Activated CD8-positive, alpha-beta T cell treated with anti-CD3 and anti-CD28 coated beads, Interleukin-2, amount 10 ng/mL, durations not matched to agents 7 days and 5 days (primary cell): Measurements from ENCODE around the gene TNS1. TPM values are rescaled to one million over a fixed set of nuclear protein-coding genes. Genes with fewer than 3 reads are reported as not detected.

Experiments used
- ATAC-seq: fragments of 150-1000 bp; cut with Tn5 transposase; one replicate; pipeline ENCODE4 v1.10.0; 2021; ENCODE audit warnings: moderate library complexity
- CTCF ChIA-PET: fragments of 350-600 bp; sonication (Branson Sonifier 250); formaldehyde crosslinking; loops from one replicate; lab custom pipeline; 2021; ENCODE audit warnings: antibody characterized with exemption; lab: Charles Lee
- POLR2A ChIA-PET: fragments of 350-600 bp; sonication (Branson Sonifier 250); formaldehyde crosslinking; loops from one replicate; lab custom pipeline; 2021; ENCODE audit warnings: antibody characterized with exemption; lab: Charles Lee
- DNase-seq: peaks from one replicate; pipeline ENCODE4 v3.0.0-alpha.2; 2020
- H3K27ac Mint-ChIP-seq: one replicate; pipeline ENCODE4 v1.8.0; 2021; ENCODE audit warnings: mild to moderate bottlenecking, mixed read lengths
- H3K27me3 Mint-ChIP-seq: one replicate; pipeline ENCODE4 v1.8.0; 2021; ENCODE audit warnings: low read depth, mixed read lengths
- H3K36me3 Mint-ChIP-seq: one replicate; pipeline ENCODE4 v1.8.0; 2021; ENCODE audit warnings: low read depth, mixed read lengths
- H3K4me1 Mint-ChIP-seq: one replicate; pipeline ENCODE4 v1.8.0; 2021; ENCODE audit warnings: low read depth, mixed read lengths
- H3K4me3 Mint-ChIP-seq: one replicate; pipeline ENCODE4 v1.8.0; 2021; ENCODE audit warnings: mild to moderate bottlenecking, mixed read lengths
- H3K9me3 Mint-ChIP-seq: one replicate; pipeline ENCODE4 v1.8.0; 2022; ENCODE audit warnings: mixed read lengths; ENCODE audit not compliant: insufficient read depth
- total RNA-seq, 2 experiments: library from RNA; stranded (reverse); gene quantifications; one replicate each; pipeline ENCODE4 v1.2.3, GENCODE V29; 2021

Gene TNS1
- total RNA-seq, 2 experiments from 2014 or later, result 28.9 to 29.8 TPM

DNA sequence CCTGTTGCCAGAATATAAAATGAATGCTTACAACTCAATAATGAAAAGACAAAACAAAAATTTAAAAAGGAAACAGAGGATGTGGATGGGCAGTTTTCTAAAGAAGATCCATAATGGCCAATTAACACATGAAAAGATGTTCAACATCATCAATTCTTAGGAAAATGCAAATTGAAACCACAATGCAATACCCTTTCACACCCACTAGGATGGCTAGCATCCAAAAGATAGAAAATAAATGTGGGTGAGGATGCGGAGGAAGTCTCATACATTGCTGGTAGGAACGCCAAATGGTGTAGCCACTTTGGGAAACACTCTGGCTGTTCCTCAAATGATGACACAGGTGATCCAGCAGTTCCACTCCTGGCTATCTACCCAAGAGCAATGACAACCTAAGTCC is 130.5 kb downstream of the TNS1 start:
- DNase-seq, result no peak
- Mint-ChIP-seq H3K27me3 (no peaks in the 10 kb centered on the region), H3K4me1 (no peaks in the 10 kb centered on the region), H3K36me3 (no peaks in the 10 kb centered on the region), H3K4me3 (no peak overlapping the region), H3K27ac (no peak overlapping the region), H3K9me3 (no peaks in the 10 kb centered on the region)
- POLR2A ChIA-PET, result no interaction called here
- ATAC-seq, result no peak
- CTCF ChIA-PET, result no interaction called here

DNA sequence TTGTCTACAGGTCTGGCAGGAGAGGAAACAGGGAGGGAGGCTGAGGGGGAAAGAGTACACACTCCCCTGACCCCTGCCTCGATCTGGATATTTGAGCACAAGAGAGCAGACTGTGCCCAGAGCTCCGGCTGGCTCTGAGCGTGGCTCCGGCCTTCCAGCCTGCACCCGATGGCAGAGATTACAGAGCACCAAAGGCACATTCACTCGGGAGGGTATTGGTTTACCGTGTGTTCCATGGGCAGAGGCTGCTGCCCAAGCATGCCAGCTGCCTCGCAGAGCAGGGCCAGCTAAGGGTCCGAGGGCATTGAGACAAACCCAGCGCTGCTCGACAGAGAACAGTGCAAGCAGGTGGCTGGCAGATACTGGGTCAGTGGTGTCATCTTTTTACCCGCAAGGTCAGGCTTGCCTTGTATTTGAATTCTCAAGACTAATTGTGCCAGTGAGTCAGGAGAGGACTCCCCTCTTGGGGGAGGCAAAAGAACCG is 132.2 kb downstream of the TNS1 start:
- ATAC-seq (no peak), DNase-seq (no peak)
- H3K27ac Mint-ChIP-seq, result no peak overlapping the region
- no peak overlapping the region for H3K4me3 Mint-ChIP-seq
- no peaks in the 10 kb centered on the region for H3K4me1 Mint-ChIP-seq
- ChIA-PET POLR2A (no interaction called here), CTCF (interaction anchor here (1.6 kb wide), 1 partner anchor 84 kb away, joined by 3 read pairs; no protein-coding TSS in a partner anchor)
- no peaks in the 10 kb centered on the region for H3K9me3 Mint-ChIP-seq
- no peaks in the 10 kb centered on the region for H3K36me3 Mint-ChIP-seq
- no peaks in the 10 kb centered on the region for H3K27me3 Mint-ChIP-seq

DNA sequence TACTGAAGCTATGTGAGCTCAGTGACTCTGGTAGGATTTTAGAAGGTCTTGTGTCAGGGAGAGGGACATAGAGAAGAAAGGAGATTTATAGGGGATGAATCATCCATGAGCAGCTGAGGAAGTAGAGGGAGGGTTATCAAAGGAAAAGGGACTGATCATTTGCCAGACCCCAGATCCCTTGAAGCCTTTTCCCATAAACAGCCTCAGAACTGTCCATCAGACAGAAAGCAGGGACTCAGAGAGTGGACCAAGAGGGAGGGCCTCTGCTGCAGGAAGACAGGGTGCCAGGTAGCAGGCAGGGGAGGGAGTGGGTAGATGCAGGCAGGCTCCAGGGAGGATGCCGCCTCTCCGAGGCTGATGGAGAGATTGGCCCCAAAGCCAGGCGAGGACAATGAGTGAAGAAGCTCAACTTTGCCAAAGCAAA is 133.9 kb downstream of the TNS1 start:
- Mint-ChIP-seq H3K36me3 (no peaks in the 10 kb centered on the region), H3K9me3 (no peaks in the 10 kb centered on the region), H3K27me3 (no peaks in the 10 kb centered on the region), H3K4me1 (no peaks in the 10 kb centered on the region), H3K4me3 (no peak overlapping the region), H3K27ac (no peak overlapping the region)
- DNase-seq (no peak), ATAC-seq (no peak)
- POLR2A ChIA-PET, result interaction anchor here (1.0 kb wide), 1 partner anchor 80 kb away, joined by 3 read pairs; no protein-coding TSS in a partner anchor
- CTCF ChIA-PET, result interaction anchor here (0.9 to 1.2 kb wide), 3 partner anchors 12 to 83 kb away, joined by 3 read pairs; no protein-coding TSS in a partner anchor

DNA sequence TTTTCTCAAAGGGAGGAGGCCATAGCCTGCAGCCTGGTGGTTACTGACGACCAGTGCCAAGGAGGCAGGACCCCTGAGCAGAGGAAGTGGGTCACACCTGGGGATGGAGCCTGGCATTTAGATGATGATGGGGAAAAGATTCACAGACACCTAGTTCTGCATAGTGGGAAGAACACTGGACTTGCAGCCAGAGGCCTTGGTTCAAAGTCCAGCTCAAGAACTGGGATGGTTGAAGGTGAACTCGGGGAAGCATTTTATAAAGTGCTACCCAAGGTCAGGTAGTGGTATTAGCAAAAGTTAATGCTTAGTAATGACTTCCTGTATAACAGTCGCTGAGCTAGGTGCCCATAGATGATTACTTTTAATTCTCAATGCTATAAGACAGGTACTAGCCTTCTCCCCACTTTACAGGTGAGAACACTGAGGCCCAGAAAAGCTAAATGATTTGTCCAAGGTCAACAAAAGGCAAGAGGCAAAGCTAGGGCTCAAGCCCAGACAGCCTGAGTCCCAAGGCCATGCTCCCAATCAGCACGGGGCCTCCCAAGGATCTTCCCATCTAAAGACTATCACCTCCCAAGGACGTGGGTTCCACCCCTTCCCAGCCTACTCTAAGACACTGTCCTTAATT is 134.4 kb downstream of the TNS1 start:
- DNase-seq, result no peak
- no peak for ATAC-seq
- Mint-ChIP-seq H3K27me3 (no peaks in the 10 kb centered on the region), H3K9me3 (no peaks in the 10 kb centered on the region), H3K36me3 (no peaks in the 10 kb centered on the region), H3K27ac (no peak overlapping the region), H3K4me3 (no peak overlapping the region), H3K4me1 (no peaks in the 10 kb centered on the region)
- POLR2A ChIA-PET, result interaction anchor here (1.0 kb wide), 1 partner anchor 79 kb away, joined by 3 read pairs; no protein-coding TSS in a partner anchor
- CTCF ChIA-PET, result interaction anchor here (0.9 to 1.2 kb wide), 3 partner anchors 12 to 82 kb away, joined by 3 read pairs; no protein-coding TSS in a partner anchor

DNA sequence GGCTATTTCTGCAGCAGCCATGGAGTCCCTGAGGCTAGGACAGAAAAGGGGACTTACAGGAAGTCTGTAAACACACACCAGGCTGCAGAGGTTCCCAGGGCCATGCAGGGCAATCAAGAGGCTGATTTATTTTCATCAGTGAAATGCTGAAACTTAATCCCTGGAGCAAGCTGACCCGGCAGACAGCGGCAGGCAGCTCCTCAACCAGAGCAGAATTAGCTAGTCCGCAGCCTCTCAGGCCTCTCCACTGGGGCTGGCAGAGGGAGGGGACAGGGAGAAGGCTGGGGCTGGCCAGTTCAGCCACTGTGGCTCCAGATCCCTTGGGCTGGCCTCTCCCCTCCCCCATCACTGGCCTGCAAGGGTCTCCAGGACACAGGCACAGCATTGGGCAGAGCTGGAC is 136.3 kb downstream of the TNS1 start:
- ChIA-PET CTCF (interaction anchor here (2.1 kb wide), 1 partner anchor 81 kb away, joined by 7 read pairs; no protein-coding TSS in a partner anchor), POLR2A (interaction anchor here (0.6 kb wide), 1 partner anchor 525 kb away, joined by 5 read pairs; no protein-coding TSS in a partner anchor)
- Mint-ChIP-seq H3K9me3 (no peaks in the 10 kb centered on the region), H3K4me1 (no peaks in the 10 kb centered on the region), H3K27ac (no peak overlapping the region), H3K27me3 (no peaks in the 10 kb centered on the region), H3K36me3 (no peaks in the 10 kb centered on the region), H3K4me3 (no peak overlapping the region)
- ATAC-seq (no peak), DNase-seq (no peak)

DNA sequence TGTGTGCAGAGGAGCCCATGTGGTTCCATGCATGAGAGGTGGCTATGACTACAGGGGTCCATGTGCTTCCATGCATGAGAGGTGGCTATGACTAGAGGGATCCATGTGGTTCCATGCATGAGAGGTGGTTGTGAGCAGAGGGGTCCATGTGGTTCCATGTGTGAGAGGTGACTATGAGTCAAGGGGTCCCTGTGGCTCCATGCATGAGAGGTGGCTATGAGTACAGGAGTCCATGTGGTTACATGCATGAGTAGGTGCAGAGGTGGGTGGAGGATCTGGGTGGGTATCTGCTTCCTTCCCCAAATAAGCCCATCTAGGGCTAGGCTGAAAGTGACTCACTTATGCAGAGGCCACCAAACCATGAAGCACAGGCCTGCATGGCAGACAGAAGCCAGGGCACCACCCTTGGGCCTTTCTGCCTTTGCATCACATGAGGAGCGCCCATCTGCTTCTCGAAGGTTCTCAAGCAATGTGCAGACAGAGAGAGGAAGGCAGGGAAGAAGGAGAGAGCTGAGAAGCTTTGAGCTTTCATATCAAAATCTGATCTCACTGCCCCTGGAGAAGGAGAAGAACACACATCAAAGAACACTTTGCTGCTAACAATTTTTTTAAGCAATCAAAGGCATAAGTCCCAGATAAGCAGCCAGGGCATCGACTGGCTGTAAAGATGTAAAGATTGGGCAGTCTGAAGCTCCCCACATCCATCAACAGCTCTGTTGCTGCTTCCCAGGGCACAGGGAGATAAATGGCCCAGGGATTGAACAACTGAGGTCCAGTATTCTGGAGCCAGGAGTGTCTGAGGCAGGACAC is 137.6 kb downstream of the TNS1 start:
- ChIA-PET CTCF (no interaction called here), POLR2A (no interaction called here)
- no peak for DNase-seq
- no peak for ATAC-seq
- no peaks in the 10 kb centered on the region for H3K36me3 Mint-ChIP-seq
- H3K4me1 Mint-ChIP-seq, result no peaks in the 10 kb centered on the region
- no peaks in the 10 kb centered on the region for H3K9me3 Mint-ChIP-seq
- no peak overlapping the region for H3K4me3 Mint-ChIP-seq
- H3K27ac Mint-ChIP-seq, result no peak overlapping the region
- no peaks in the 10 kb centered on the region for H3K27me3 Mint-ChIP-seq

DNA sequence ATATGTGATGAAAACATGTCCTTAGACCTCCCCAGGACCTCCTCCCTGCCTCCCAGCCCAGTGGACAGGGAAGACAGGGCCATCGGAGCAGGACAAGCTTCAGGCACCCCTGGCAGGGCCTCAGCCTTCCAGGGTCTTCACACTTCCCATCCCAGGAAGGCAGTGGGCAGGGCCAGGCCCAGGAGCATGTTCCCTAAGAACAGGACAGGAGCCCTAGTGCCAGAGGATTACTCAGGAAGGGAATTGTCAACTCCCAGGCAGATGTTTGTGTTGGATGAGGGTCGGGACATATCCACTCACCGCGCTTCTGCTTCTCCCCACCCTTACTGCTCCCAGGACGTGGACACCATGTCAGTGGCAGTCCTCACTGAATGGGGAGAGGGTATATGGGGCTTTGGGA is 138.9 kb downstream of the TNS1 start:
- Mint-ChIP-seq H3K4me1 (no peaks in the 10 kb centered on the region), H3K4me3 (no peak overlapping the region), H3K27me3 (no peaks in the 10 kb centered on the region), H3K9me3 (no peaks in the 10 kb centered on the region), H3K27ac (no peak overlapping the region), H3K36me3 (no peaks in the 10 kb centered on the region)
- no peak for ATAC-seq
- ChIA-PET POLR2A (no interaction called here), CTCF (no interaction called here)
- no peak for DNase-seq

DNA sequence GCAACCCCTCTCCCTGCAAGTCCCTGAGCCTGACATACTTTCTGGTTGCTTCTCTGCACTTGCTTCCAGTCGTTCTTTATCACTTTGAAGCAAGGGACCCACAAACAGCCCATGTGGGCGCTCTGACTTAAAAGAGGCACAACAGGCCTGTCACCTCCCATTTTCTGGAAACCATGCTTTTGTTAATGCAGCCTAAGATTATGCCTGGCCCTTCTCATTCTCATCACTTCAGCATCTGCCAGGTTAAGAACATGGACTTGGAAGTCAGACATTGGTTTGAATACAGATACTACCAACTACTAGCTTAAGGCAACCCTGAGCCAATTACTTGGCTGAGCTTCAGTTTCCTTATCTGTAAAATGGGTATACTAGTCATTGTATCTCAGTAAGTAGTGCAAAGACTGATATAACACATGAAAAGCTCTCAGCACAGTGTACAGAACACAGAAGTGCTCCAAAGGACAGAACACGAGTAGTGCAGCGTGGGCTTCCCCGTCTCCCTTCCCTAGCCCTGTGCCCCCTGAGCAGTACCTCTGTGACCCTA is 141.4 kb downstream of the TNS1 start:
- Mint-ChIP-seq H3K27ac (no peak overlapping the region), H3K36me3 (no peaks in the 10 kb centered on the region), H3K4me3 (no peak overlapping the region), H3K9me3 (no peaks in the 10 kb centered on the region), H3K27me3 (no peaks in the 10 kb centered on the region), H3K4me1 (no peaks in the 10 kb centered on the region)
- POLR2A ChIA-PET, result no interaction called here
- ATAC-seq (no peak), DNase-seq (no peak)
- CTCF ChIA-PET, result interaction anchor here (1.0 kb wide), 1 partner anchor 25 kb away, joined by 3 read pairs; no protein-coding TSS in a partner anchor

DNA sequence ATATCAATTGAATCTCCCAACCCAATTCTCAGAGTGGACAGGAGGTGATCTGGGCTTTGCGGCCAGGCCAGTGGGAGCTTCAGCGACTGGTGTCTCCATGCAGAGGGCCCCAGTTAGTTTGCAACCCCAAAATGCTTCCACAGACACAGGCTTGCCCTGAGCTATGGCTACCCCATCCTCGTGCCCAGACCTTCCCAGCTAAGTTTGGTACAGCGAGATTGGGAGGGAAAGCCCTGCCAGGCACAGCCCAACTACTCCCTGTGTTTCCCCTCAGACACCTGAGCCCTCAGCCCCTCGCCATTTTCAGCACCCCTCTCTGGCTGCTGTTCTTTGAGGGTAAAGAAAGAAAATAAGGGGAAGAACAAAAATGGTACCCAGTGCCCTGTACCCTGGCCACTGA is 142.9 kb downstream of the TNS1 start:
- Mint-ChIP-seq H3K4me1 (no peaks in the 10 kb centered on the region), H3K36me3 (no peaks in the 10 kb centered on the region), H3K27ac (no peak overlapping the region), H3K9me3 (no peaks in the 10 kb centered on the region), H3K27me3 (no peaks in the 10 kb centered on the region), H3K4me3 (no peak overlapping the region)
- ChIA-PET POLR2A (no interaction called here), CTCF (no interaction called here)
- DNase-seq, result no peak
- no peak for ATAC-seq

DNA sequence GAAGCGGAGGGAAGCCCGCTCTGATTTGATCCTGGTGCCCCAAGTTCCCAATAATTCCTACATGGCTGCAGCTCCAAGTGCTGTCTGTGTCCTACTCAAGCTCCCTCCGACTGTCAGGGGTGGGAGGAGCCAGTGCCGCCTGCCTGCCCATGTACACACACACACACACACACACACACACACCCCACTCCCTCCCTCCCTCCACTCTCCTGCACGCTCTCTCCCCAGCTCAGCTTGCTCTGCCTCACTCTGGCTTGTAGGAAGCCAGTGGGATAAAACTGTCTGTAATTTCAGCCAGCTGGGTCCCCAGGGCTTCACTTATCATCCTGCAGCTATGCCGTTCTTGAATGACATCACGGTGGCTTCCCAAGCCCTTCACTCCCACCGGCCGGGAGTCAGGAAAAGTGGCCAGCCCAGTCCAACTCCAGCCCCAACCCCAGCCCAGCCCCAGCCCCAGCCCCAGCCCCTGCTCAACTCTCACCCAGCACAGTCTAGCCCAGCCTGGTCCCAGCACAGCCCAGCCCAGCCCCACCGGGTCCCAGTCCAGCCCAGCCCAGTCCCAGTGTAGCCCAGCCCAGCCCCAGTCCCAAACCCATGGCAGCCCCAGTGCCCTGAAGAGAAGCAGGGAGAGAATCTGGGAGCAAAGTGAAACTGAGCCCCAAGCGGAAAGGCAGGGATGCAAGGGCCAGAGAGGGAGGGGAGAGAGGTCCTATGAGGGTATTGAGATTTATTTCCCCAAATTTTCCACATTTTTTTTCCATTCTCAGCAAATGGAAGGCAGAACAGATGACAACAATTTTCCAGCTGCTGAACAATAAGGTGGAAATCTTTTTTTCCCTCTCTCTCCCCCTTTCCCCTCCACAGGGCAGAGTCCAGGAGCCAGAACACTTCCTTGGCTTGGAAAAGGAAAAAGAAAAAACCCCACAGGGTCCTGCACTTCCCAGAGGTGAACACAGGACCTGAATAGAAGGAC is 144.0 kb downstream of the TNS1 start:
- H3K27me3 Mint-ChIP-seq, result no peaks in the 10 kb centered on the region
- ChIA-PET POLR2A (no interaction called here), CTCF (no interaction called here)
- no peaks in the 10 kb centered on the region for H3K9me3 Mint-ChIP-seq
- H3K27ac Mint-ChIP-seq, result no peak overlapping the region
- no peaks in the 10 kb centered on the region for H3K4me1 Mint-ChIP-seq
- no peak for ATAC-seq
- H3K4me3 Mint-ChIP-seq, result no peak overlapping the region
- DNase-seq, result no peak
- H3K36me3 Mint-ChIP-seq, result no peaks in the 10 kb centered on the region
